ENCODE results near the gene UBAC2. TPM values are rescaled to one million over a fixed set of nuclear protein-coding genes. Genes with fewer than 3 reads are reported as not detected.

Gene UBAC2
- total and polyA plus RNA-seq, 2 of the 4 experiments (the other 2 are of a cell fraction), result 20.8 to 36.3 TPM

DNA sequence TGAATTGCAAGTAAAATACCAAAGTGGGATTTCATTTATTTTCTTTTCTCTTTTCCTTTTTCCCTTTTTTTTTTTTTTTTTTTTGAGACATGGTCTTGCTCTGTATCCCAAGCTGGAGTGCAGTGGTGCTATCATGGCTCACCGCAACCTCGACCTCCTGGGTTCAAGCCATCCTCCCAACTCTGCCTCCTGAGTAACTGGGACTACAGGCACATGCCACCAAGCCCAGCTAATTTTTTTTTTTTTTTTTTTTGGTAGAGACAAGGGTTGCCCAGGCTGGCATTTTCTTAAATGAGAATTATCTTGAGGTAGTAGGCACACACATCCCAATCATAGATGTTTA lies 175.1 kb downstream of the UBAC2 start:
- CTCF ChIA-PET, result interaction anchor here (0.7 kb wide), 1 partner anchor 19 kb away, joined by 4 read pairs; no protein-coding TSS in a partner anchor
- no peaks in the 10 kb centered on the region for H3K4me1 ChIP-seq (ENCODE audit: control insufficient read depth, insufficient read depth, low read length)
- no TSS peak for BruUV-seq (replicated peaks)

More for the DNA sequence above, 175.1 kb downstream of the UBAC2 start:
- Histone ChIP-seq H3K4me2 (ENCODE audit: low read depth, low read length) (no peak overlapping the region), H3K9me1 (ENCODE audit: insufficient read depth, low read length) (no peaks in the 10 kb centered on the region; the same call in 1 of the 2 replicates), H4K8ac (ENCODE audit: low read depth in 2 of 2, low read length in 2 of 2) (no peak overlapping the region), H4K20me1 (ENCODE audit: insufficient read depth, low read length) (no peaks in the 10 kb centered on the region), H2BK15ac (ENCODE audit: low read depth, low read length) (no peak overlapping the region), H3K18ac (ENCODE audit: low read depth, low read length) (no peak overlapping the region), H2AFZ (replicated peaks; ENCODE audit: low read length, poor library complexity) (no peak overlapping the region), H2BK20ac (ENCODE audit: low read depth, low read length) (no peak overlapping the region), H2AK9ac (replicated peaks; ENCODE audit: low read depth, low read length, poor library complexity) (no peak overlapping the region), H4K5ac (ENCODE audit: low read depth, low read length) (no peak overlapping the region), H3K4me3 (ENCODE audit: insufficient read depth, low read depth, low read length) (no peak overlapping the region), H2AK5ac (ENCODE audit: low read depth, low read length) (no peak overlapping the region), H4K91ac (ENCODE audit: insufficient read depth, low read depth, low read length) (no peak overlapping the region), H3K9me3 (ENCODE audit: control insufficient read depth, insufficient read depth, low read length) (no peaks in the 10 kb centered on the region), H3K23ac (ENCODE audit: low read depth, low read length) (no peak overlapping the region), H3K79me1 (ENCODE audit: low read depth in 1 of 2, low read length in 2 of 2) (no peaks in the 10 kb centered on the region; a peak in 1 of 4 replicates), H2BK120ac (ENCODE audit: low read depth, low read length) (no peak overlapping the region), H2BK5ac (ENCODE audit: low read depth, low read length, poor library complexity, severe bottlenecking) (no peak overlapping the region), H3K27me3 (ENCODE audit: control insufficient read depth, insufficient read depth, low read length) (no peaks in the 10 kb centered on the region), H3K14ac (replicated peaks; ENCODE audit: low read depth, low read length) (no peak overlapping the region), H3K4ac (ENCODE audit: low read depth, low read length) (no peak overlapping the region), H3K56ac (ENCODE audit: extremely low read depth, insufficient read depth, low read length) (no peak overlapping the region), H3K36me3 (ENCODE audit: control insufficient read depth, insufficient read depth, low read length) (peaks cover 6% of the 10 kb centered on the region; the same call in 1 of the 2 replicates), H3K9ac (ENCODE audit: low read depth, low read length) (no peak overlapping the region), H3K27ac (ENCODE audit: insufficient read depth, low read length) (no peak overlapping the region)
- ATAC-seq (ENCODE audit: low read depth), result no peak
- in situ Hi-C loops (cut with MboI; ENCODE audit: low sequenced_read_pairs), result no loop called here
- DNase-seq, result no peak
- TF ChIP-seq RCOR1 (IDR thresholded peaks at IDR 0.05; ENCODE audit: insufficient replicate concordance, low read length), result no peak
- TF ChIP-seq, protein P1, sequence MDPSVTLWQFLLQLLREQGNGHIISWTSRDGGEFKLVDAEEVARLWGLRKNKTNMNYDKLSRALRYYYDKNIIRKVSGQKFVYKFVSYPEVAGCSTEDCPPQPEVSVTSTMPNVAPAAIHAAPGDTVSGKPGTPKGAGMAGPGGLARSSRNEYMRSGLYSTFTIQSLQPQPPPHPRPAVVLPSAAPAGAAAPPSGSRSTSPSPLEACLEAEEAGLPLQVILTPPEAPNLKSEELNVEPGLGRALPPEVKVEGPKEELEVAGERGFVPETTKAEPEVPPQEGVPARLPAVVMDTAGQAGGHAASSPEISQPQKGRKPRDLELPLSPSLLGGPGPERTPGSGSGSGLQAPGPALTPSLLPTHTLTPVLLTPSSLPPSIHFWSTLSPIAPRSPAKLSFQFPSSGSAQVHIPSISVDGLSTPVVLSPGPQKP (IDR thresholded peaks at IDR 0.05; ENCODE audit: borderline replicate concordance, low read depth, low read length), result no peak
- TF ChIP-seq SMC3 (IDR thresholded peaks at IDR 0.05; ENCODE audit: low read depth, low read length), result no peak
- no peak for TF ChIP-seq BHLHE40 (IDR thresholded peaks at IDR 0.05; ENCODE audit: low read depth, low read length)
- TF ChIP-seq NFE2L2 (IDR thresholded peaks at IDR 0.05; ENCODE audit: low read depth, low read length), result no peak
- no peak for TF ChIP-seq CHD1 (IDR thresholded peaks at IDR 0.05; ENCODE audit: low read depth, low read length)
- TF ChIP-seq MAFK (IDR thresholded peaks at IDR 0.05; ENCODE audit: low read depth, low read length), result no peak
- TF ChIP-seq RFX5 (IDR thresholded peaks at IDR 0.05; ENCODE audit: low read depth, low read length), result no peak
- POLR2A ChIA-PET (ENCODE audit: unreplicated experiment), result no interaction called here
- intact Hi-C loops (cut with micrococcal nuclease), result no loop called here
- dilution Hi-C loops (cut with HindIII; ENCODE audit: low sequenced_read_pairs, unreplicated experiment), result no loop called here
- WGBS, 2 experiments (ENCODE audit: extremely low coverage in 2 of 2, insufficient read length in 1 of 2), result no CpG with 5 or more reads among the region's 2 CpGs

Data from IMR-90 (cell line).